ENCODE data around the gene IRF3. TPM values are rescaled to one million over a fixed set of nuclear protein-coding genes. Genes with fewer than 3 reads are reported as not detected.

The IRF3 gene
- polyA plus RNA-seq, 1 donor = 95.2 TPM

DNA sequence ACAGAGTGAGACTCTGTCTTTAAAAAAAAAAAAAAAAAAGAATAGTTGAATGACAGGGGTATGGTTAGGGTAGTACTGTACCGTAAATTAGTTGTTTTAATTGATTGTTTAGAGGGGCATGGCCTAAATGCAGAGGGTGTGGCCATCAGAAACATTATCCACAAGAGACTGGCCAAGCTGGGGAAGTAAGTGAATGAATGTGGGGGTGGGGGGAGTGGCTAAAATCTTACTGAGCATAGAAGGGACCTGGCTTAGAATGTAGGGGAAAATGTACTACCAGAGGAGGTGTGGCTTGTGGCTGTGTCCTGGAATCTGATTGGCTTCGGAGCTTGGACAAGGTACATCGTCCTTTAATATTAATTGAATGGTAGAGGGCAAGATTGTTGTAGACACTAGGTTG is 3.9 kb upstream of the IRF3 start:
- H3K4me3 ChIP-seq (ENCODE audit: low read length) = no peak overlapping the region
- H3K27ac ChIP-seq (ENCODE audit: low read length) = no peak overlapping the region
- peaks cover 10% of the 10 kb centered on the region for H3K4me1 ChIP-seq (ENCODE audit: control insufficient read depth, insufficient read depth, low read length)
- peaks cover 4% of the 10 kb centered on the region for H3K36me3 ChIP-seq (ENCODE audit: control insufficient read depth, insufficient read depth, low read length)
- H3K27me3 ChIP-seq (ENCODE audit: control insufficient read depth, insufficient read depth, low read length) = no peaks in the 10 kb centered on the region
- WGBS (ENCODE audit: insufficient coverage, low lambda C conversion rate) = no CpG with 5 or more reads among the region's 3 CpGs
- no peak for DNase-seq
- no peaks in the 10 kb centered on the region for H3K9me3 ChIP-seq (ENCODE audit: control insufficient read depth, low read depth, low read length)

DNA sequence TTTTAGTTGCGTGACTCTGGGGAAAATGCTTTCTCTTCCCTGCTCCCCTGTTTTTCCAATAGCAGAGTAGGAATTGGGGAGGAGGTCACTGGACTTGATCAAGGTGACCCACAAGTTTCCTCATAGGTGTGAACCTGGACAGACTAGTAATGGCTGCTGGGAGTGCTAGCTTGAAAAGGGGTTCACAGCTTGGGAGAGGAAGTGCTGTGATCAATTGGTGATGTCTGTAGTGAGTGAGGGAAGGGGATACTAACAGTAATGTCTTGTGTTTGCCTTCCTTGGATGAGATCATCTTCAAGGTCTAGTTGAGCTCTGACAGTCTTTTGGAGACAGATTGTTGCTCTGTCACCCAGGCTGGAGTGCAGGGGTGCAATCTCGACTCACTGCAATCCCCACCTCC is 1.8 kb upstream of the IRF3 start:
- H3K27me3 ChIP-seq (ENCODE audit: control insufficient read depth, insufficient read depth, low read length) = no peaks in the 10 kb centered on the region
- peaks cover 19% of the 10 kb centered on the region for H3K4me1 ChIP-seq (ENCODE audit: control insufficient read depth, insufficient read depth, low read length)
- peaks cover 12% of the 10 kb centered on the region for H3K36me3 ChIP-seq (ENCODE audit: control insufficient read depth, insufficient read depth, low read length)
- DNase-seq = no peak
- WGBS (ENCODE audit: insufficient coverage, low lambda C conversion rate) = no CpG with 5 or more reads among the region's 2 CpGs
- H3K27ac ChIP-seq (ENCODE audit: low read length) = no peak overlapping the region
- H3K9me3 ChIP-seq (ENCODE audit: control insufficient read depth, low read depth, low read length) = no peaks in the 10 kb centered on the region
- H3K4me3 ChIP-seq (ENCODE audit: low read length) = no peak overlapping the region

DNA sequence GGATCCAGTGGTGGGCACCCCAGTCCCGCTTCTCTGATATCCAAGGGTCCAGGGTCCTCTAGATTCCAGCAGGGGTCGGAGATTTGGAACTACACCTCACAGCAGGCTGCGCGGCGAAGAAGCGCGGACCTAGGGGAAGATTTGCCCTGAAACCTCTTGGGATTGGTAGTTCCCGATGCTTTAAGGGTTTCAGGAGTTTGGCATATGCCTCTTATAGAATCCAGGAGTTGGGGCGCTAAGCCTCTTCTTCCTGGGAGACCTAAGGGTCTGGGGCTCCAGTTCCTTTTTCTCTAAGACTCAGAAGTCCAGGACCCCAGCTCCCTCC is 425 bp upstream of the IRF3 start:
- H3K9me3 ChIP-seq (ENCODE audit: control insufficient read depth, low read depth, low read length) = no peaks in the 10 kb centered on the region
- no peak for DNase-seq
- H3K4me1 ChIP-seq (ENCODE audit: control insufficient read depth, insufficient read depth, low read length) = peaks cover 13% of the 10 kb centered on the region
- peaks cover 26% of the 10 kb centered on the region for H3K36me3 ChIP-seq (ENCODE audit: control insufficient read depth, insufficient read depth, low read length)
- H3K27me3 ChIP-seq (ENCODE audit: control insufficient read depth, insufficient read depth, low read length) = no peaks in the 10 kb centered on the region
- no CpG with 5 or more reads among the region's 9 CpGs for WGBS (ENCODE audit: insufficient coverage, low lambda C conversion rate)
- H3K27ac ChIP-seq (ENCODE audit: low read length) = no peak overlapping the region
- H3K4me3 ChIP-seq (ENCODE audit: low read length) = peak overlapping the region; percentile 70

DNA sequence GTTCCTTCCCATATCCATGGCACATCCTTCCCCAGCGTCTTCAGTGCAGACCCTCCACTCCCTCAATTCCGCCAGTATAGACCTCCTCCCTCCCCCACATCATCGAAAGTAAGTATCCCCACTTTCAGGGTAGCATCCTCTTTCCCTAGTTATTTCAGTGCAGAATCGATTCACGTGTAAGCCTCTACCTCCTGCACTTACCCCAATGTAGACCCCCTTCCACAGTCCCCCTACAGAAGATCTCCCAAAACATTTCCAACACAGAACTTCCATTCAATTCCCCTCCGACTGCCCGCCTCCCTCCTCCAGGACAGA is 664 bp downstream of the IRF3 start:
- Histone ChIP-seq H3K4me1 (ENCODE audit: control insufficient read depth, insufficient read depth, low read length) (peaks cover 13% of the 10 kb centered on the region), H3K27ac (ENCODE audit: low read length) (peak overlapping the region; percentile 92), H3K9me3 (ENCODE audit: control insufficient read depth, low read depth, low read length) (no peaks in the 10 kb centered on the region), H3K36me3 (ENCODE audit: control insufficient read depth, insufficient read depth, low read length) (peaks cover 31% of the 10 kb centered on the region), H3K27me3 (ENCODE audit: control insufficient read depth, insufficient read depth, low read length) (no peaks in the 10 kb centered on the region), H3K4me3 (ENCODE audit: low read length) (peak overlapping the region; percentile 70)
- DNase-seq = no peak
- no CpG with 5 or more reads among the region's 7 CpGs for WGBS (ENCODE audit: insufficient coverage, low lambda C conversion rate)

DNA sequence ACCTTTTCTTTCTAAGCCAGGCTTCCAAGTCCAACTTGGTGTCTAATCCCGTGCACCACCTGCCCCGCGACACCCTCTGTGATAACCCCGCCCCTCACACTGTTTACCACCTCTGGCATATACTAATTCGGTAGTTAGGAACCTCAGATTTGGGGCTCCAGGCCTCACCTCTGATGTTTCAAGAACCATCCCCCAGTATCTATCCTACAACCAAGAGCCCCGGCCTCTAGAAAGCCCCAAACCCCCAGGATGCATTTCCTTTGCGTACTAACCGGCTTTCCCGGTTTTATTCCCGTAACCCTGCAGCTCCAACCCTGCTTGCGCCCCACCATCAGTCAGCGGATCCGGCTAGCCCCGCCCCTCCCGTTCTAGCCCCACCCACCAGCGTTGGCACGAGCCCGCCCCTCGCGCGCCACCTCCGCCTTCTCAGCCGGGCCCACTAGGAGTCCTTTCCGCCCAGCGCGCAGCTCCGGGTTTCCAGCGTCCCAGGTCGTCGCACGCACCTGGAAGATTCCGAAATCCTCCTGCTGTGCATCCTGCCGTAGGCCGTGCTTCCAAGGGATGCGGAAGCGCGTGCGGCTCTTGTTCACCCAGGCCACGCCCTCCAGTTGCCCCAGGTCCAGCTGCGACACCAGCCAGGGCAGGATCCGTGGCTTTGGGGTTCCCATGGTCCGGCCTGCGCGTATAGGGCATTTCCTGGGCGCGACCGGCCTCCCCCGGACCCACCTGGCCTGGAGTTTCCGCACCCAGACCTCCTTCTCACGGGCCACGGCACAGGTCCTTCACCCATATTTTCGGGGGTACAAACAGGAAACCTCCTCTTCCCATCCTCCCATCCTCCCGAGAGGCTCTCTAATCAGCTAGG is 1.3 kb downstream of the IRF3 start:
- DNase-seq = peak; percentile 74 to 91
- no CpG with 5 or more reads among the region's 53 CpGs for WGBS (ENCODE audit: insufficient coverage, low lambda C conversion rate)
- Histone ChIP-seq H3K36me3 (ENCODE audit: control insufficient read depth, insufficient read depth, low read length) (peaks cover 37% of the 10 kb centered on the region), H3K9me3 (ENCODE audit: control insufficient read depth, low read depth, low read length) (no peaks in the 10 kb centered on the region), H3K4me1 (ENCODE audit: control insufficient read depth, insufficient read depth, low read length) (peaks cover 13% of the 10 kb centered on the region), H3K27ac (ENCODE audit: low read length) (peak overlapping the region; percentile 92), H3K27me3 (ENCODE audit: control insufficient read depth, insufficient read depth, low read length) (no peaks in the 10 kb centered on the region), H3K4me3 (ENCODE audit: low read length) (peak overlapping the region; percentile 70)

DNA sequence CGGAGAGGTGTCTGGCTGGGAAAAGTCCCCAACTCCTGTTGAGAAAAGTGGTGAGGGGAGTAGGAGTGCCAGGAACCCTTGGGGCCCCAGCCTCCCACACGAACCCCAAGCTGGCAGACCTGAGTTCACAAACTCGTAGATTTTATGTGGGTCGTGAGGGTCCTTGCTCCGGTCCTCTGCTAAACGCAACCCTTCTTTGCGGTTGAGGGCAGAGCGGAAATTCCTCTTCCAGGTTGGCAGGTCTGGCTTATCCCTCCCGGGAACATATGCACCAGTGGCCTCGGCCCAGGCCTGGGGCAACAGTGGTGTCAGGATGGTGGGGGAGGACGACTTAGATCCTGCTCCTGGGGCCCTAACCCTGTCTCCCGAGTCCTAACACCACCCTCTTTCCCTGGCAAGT is 2.4 kb downstream of the IRF3 start:
- Histone ChIP-seq H3K4me3 (ENCODE audit: low read length) (no peak overlapping the region), H3K36me3 (ENCODE audit: control insufficient read depth, insufficient read depth, low read length) (peaks cover 49% of the 10 kb centered on the region), H3K4me1 (ENCODE audit: control insufficient read depth, insufficient read depth, low read length) (peaks cover 13% of the 10 kb centered on the region), H3K27me3 (ENCODE audit: control insufficient read depth, insufficient read depth, low read length) (no peaks in the 10 kb centered on the region), H3K27ac (ENCODE audit: low read length) (no peak overlapping the region), H3K9me3 (ENCODE audit: control insufficient read depth, low read depth, low read length) (no peaks in the 10 kb centered on the region)
- no peak for DNase-seq
- WGBS (ENCODE audit: insufficient coverage, low lambda C conversion rate) = no CpG with 5 or more reads among the region's 12 CpGs

DNA sequence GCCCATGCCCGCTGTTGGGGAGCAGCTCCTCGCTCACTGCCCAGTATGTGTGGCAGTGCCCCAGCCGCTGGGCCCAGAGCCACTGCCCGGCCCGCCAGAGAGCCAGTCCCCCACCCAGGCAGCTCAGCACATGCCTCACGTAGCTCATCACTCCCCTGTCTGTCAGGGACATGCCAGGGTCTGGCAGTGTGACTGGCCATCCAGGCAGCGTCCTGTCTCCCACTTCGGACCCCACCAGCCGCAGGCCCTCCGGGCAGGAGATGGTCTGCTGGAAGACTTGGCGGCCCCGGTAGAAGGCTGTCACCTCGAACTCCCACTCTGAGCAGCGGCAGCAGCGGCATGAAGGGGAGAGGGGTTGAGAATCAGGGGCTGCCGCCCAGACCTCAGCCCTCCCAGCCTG is 3.6 kb downstream of the IRF3 start:
- Histone ChIP-seq H3K4me1 (ENCODE audit: control insufficient read depth, insufficient read depth, low read length) (peaks cover 13% of the 10 kb centered on the region), H3K27ac (ENCODE audit: low read length) (no peak overlapping the region), H3K4me3 (ENCODE audit: low read length) (no peak overlapping the region), H3K36me3 (ENCODE audit: control insufficient read depth, insufficient read depth, low read length) (peaks cover 60% of the 10 kb centered on the region), H3K27me3 (ENCODE audit: control insufficient read depth, insufficient read depth, low read length) (no peaks in the 10 kb centered on the region), H3K9me3 (ENCODE audit: control insufficient read depth, low read depth, low read length) (no peaks in the 10 kb centered on the region)
- no CpG with 5 or more reads among the region's 16 CpGs for WGBS (ENCODE audit: insufficient coverage, low lambda C conversion rate)
- DNase-seq = no peak

DNA sequence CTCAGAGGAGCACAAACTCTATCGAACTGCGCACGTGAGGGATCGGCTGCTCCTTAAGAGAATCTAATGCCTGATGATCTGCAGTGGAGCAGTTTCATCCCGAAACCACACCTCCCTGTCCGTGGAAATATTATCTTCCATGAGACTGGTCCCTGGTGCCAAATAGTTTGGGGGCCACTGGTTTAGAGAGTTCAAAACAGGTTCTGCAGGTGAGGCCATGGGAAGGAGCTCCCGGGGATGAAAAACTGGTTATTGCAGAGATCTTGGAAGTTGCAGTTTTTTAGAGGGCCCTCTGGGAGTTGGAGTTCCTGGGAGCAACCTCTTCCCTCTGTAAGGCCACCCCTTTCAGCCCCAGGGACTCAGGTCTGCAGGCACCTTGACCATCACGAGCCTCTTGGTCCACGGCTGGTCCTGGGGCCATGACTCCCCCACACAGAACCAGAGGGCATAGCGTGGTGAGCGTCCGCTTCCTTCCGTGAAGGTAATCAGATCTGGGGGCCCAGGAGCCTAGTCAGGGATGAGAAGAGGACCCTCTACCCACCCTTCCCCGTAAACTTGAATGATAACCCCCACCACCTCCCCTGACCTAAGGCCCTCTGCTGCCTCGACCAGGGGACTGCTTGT is 5.2 kb downstream of the IRF3 start:
- Histone ChIP-seq H3K4me3 (ENCODE audit: low read length) (no peak overlapping the region), H3K4me1 (ENCODE audit: control insufficient read depth, insufficient read depth, low read length) (peaks cover 8% of the 10 kb centered on the region), H3K9me3 (ENCODE audit: control insufficient read depth, low read depth, low read length) (no peaks in the 10 kb centered on the region), H3K36me3 (ENCODE audit: control insufficient read depth, insufficient read depth, low read length) (peaks cover 75% of the 10 kb centered on the region), H3K27ac (ENCODE audit: low read length) (no peak overlapping the region), H3K27me3 (ENCODE audit: control insufficient read depth, insufficient read depth, low read length) (no peaks in the 10 kb centered on the region)
- no CpG with 5 or more reads among the region's 15 CpGs for WGBS (ENCODE audit: insufficient coverage, low lambda C conversion rate)
- DNase-seq = no peak

DNA sequence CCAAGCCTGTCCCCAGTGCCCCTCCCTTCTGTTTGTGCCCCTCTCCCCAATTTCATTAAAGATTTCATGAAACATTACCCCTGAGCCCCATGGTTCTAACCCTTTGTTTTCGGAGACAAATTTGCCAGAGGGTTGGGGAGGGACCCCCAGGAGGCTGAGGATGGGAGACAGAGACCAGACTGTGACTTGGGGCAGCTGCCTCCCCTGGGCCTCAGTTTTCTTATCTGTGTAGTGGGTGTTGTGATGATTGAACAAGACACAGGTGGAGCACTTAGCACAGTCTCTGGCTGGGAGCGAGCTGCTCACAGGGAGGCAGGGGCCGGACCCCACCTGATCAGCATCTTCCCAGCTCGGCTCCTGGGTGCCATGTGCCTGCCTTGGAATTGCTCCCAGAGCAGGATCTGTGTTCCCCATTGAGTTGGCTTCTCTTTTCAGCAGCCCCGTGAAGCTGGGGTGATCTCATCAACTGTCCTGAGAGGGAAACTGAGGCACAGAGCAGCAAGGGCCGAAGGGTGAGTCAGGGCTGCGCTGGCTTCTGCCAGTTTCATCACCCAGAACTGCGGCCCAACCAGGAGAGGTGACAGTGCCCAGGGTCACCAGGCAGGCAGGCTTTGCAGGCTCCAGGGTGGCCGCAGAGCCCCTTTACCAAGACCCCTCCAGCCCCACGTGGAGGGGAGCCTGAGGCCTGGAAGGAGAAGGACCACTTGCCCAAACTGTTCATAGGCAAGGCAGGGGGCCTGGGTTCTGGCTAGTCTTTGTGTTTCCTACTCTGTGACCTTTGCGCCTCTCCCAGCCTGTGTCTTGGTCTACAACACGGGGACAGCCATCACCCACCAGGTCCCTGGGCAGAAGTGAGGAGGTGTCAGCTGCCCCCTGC is 6.9 kb downstream of the IRF3 start:
- H3K9me3 ChIP-seq (ENCODE audit: control insufficient read depth, low read depth, low read length) = no peaks in the 10 kb centered on the region
- WGBS (ENCODE audit: insufficient coverage, low lambda C conversion rate) = no CpG with 5 or more reads among the region's 12 CpGs
- no peak for DNase-seq
- H3K4me1 ChIP-seq (ENCODE audit: control insufficient read depth, insufficient read depth, low read length) = peaks cover 4% of the 10 kb centered on the region
- H3K4me3 ChIP-seq (ENCODE audit: low read length) = no peak overlapping the region
- peaks cover 90% of the 10 kb centered on the region for H3K36me3 ChIP-seq (ENCODE audit: control insufficient read depth, insufficient read depth, low read length)
- H3K27me3 ChIP-seq (ENCODE audit: control insufficient read depth, insufficient read depth, low read length) = no peaks in the 10 kb centered on the region
- H3K27ac ChIP-seq (ENCODE audit: low read length) = no peak overlapping the region

DNA sequence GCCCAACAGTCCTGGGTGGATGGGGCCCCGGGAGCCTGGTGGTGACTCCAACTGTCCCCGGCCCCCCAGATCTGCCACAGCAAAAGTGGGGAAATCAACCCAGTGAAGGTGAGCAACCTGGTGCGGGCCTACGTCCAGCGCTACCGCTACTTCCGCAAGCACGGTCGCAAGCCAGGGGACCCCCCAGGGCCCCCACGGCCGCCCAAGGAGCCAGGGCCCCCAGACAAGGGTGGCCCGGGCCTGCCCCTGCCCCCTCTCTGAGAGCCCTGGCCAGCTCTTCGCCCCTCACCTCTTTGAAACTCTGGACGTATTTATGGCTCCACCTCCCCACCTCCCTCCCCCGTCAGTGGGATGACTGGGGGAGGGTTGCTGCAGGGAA is 7.5 kb downstream of the IRF3 start:
- Histone ChIP-seq H3K36me3 (ENCODE audit: control insufficient read depth, insufficient read depth, low read length) (peaks cover 95% of the 10 kb centered on the region), H3K9me3 (ENCODE audit: control insufficient read depth, low read depth, low read length) (no peaks in the 10 kb centered on the region), H3K4me3 (ENCODE audit: low read length) (no peak overlapping the region), H3K27me3 (ENCODE audit: control insufficient read depth, insufficient read depth, low read length) (no peaks in the 10 kb centered on the region), H3K27ac (ENCODE audit: low read length) (no peak overlapping the region), H3K4me1 (ENCODE audit: control insufficient read depth, insufficient read depth, low read length) (no peaks in the 10 kb centered on the region)
- no peak for DNase-seq
- WGBS (ENCODE audit: insufficient coverage, low lambda C conversion rate) = no CpG with 5 or more reads among the region's 15 CpGs

Data from large intestine (tissue), 3 donors.